ENCODE measurements around the gene CYB5A. TPM values are rescaled to one million over a fixed set of nuclear protein-coding genes. Genes with fewer than 3 reads are reported as not detected.

The CYB5A gene
- total and polyA plus RNA-seq, 9 of the 15 experiments (the other 6 are each of a cell fraction or from before 2014, with no cell fraction given), result 11.9 to 22.6 (median 14.1) TPM

DNA sequence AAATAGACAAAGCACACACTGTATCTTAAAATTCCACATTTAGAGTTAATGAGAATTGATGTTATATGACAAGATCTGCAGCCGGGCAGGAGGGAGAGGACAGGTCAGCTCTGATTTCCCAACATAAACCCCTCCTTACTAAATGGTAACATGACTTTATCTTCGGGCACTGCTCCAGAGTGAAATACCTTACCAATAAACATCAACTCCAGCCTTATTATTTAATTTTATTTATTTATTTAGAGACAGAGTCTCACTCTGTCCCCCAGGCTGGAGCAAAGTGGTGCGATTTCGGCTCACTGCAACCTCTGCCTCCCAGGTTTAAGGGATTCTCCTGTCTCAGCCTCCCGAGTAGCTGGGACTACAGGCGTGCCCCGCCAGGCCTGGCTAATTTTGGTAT is 1.7 kb downstream of the CYB5A start (continued):
- TF ChIP-seq, protein P1, sequence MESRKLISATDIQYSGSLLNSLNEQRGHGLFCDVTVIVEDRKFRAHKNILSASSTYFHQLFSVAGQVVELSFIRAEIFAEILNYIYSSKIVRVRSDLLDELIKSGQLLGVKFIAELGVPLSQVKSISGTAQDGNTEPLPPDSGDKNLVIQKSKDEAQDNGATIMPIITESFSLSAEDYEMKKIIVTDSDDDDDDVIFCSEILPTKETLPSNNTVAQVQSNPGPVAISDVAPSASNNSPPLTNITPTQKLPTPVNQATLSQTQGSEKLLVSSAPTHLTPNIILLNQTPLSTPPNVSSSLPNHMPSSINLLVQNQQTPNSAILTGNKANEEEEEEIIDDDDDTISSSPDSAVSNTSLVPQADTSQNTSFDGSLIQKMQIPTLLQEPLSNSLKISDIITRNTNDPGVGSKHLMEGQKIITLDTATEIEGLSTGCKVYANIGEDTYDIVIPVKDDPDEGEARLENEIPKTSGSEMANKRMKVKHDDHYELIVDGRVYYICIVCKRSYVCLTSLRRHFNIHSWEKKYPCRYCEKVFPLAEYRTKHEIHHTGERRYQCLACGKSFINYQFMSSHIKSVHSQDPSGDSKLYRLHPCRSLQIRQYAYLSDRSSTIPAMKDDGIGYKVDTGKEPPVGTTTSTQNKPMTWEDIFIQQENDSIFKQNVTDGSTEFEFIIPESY (CRISPR knock-in tag; IDR thresholded peaks at IDR 0.05), result no peak
- TF ChIP-seq MEF2A (IDR thresholded peaks at IDR 0.05; ENCODE audit: control insufficient read depth, low read depth, low read length), result no peak
- TF ChIP-seq MTF1 (CRISPR knock-in tag; IDR thresholded peaks at IDR 0.05; ENCODE audit: borderline replicate concordance), result no peak
- TF ChIP-seq C11orf30 (IDR thresholded peaks at IDR 0.05; ENCODE audit: low read depth), result no peak
- no peak for TF ChIP-seq ADNP (tag; IDR thresholded peaks at IDR 0.05)
- TF ChIP-seq, protein P2, sequence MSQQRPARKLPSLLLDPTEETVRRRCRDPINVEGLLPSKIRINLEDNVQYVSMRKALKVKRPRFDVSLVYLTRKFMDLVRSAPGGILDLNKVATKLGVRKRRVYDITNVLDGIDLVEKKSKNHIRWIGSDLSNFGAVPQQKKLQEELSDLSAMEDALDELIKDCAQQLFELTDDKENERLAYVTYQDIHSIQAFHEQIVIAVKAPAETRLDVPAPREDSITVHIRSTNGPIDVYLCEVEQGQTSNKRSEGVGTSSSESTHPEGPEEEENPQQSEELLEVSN (IDR thresholded peaks at IDR 0.05; ENCODE audit: borderline replicate concordance in 1 of 2, extremely low read depth in 1 of 2, insufficient read depth in 1 of 2, insufficient read length in 1 of 2, low read depth in 1 of 2, low read length in 1 of 2, poor library complexity in 1 of 2, severe bottlenecking in 1 of 2), result no peak
- TF ChIP-seq ZNF24 (IDR thresholded peaks at IDR 0.05), result no peak

DNA sequence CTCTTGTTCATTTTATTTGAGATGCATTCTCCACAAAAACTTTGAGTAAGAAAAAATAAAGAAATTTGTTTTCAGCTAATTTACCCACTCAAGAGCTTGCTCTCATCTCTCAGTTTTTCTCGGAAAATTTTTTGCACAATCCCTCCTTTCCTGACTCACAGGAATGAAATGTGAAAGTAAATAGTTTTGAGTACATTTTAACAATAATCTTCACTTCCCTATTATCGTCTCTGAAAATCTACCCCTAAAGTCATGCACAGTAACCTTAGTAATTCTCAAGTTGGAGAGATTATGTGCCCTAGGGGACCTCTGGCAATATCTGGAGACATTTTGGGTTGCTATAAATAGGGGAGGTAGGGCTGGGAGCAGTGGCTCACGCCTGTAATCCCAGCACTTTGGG is 2.6 kb downstream of the CYB5A start:
- CTCF ChIA-PET (ENCODE audit: low intra/inter-chr PET ratio), result no interaction called here
- no peaks in the 10 kb centered on the region for H3K9me1 ChIP-seq (ENCODE audit: control insufficient read depth, insufficient read depth, low read length)
- 21% methylated on average over 2 of the region's 3 CpGs for WGBS (ENCODE audit: insufficient coverage, low coverage, missing lambda C conversion rate)
- BruUV-seq (replicated peaks), result no TSS peak
- H3K4me2 ChIP-seq (ENCODE audit: insufficient read depth, low read length), result no peak overlapping the region
- H3K36me3 ChIP-seq (ENCODE audit: control insufficient read depth, insufficient read depth, low read length), result no peaks in the 10 kb centered on the region
- no peak overlapping the region for H3K4me3 ChIP-seq
- DNase-seq (ENCODE audit: extremely low read depth in 1 of 4, low spot score in 3 of 4) (no peak), ATAC-seq (no peak), FAIRE-seq (no peak)
- H3K9ac ChIP-seq (ENCODE audit: insufficient read depth in 1 of 2, low read depth in 2 of 2, low read length in 2 of 2), result no peak overlapping the region
- H2AFZ ChIP-seq (ENCODE audit: low read depth, low read length), result no peak overlapping the region
- intact Hi-C loops (cut with micrococcal nuclease) (no loop called here), in situ Hi-C loops (cut with MboI) (no loop called here)
- H3K4me1 ChIP-seq (replicated peaks in 1 of 2; ENCODE audit: control insufficient read depth in 2 of 2, insufficient read depth in 2 of 2, low read length in 2 of 2), result peaks cover 2 to 11% of the 10 kb centered on the region in 2 experiments; a peak in 3 of 5 replicates
- POLR2A ChIA-PET, result no interaction called here
- H3K27me3 ChIP-seq (ENCODE audit: control insufficient read depth in 2 of 2, insufficient read depth in 2 of 2, low read length in 2 of 2), result no peaks in the 10 kb centered on the region
- H3K27ac ChIP-seq (ENCODE audit: extremely low read depth, low read depth, low read length), result no peak overlapping the region
- no peaks in the 10 kb centered on the region for H3K9me3 ChIP-seq (replicated peaks; ENCODE audit: control insufficient read depth, insufficient read depth, low read depth, low read length)
- H3K79me2 ChIP-seq (ENCODE audit: control insufficient read depth, insufficient read depth, low read length), result no peaks in the 10 kb centered on the region; the same call in 2 of the 3 replicates
- H4K20me1 ChIP-seq (replicated peaks; ENCODE audit: control insufficient read depth, insufficient read depth, low read length), result no peaks in the 10 kb centered on the region
- no peak for TF ChIP-seq ZNF41 (CRISPR knock-in tag; conservative IDR thresholded peaks at IDR 0.05)
- TF ChIP-seq DPF2 (IDR thresholded peaks at IDR 0.05), result no peak
- no peak for TF ChIP-seq ZNF668 (CRISPR knock-in tag; IDR thresholded peaks at IDR 0.05)
- TF ChIP-seq SRSF7 (optimal IDR thresholded peaks at IDR 0.05; ENCODE audit: low read depth, low read length), result no peak
- TF ChIP-seq L3MBTL2 (IDR thresholded peaks at IDR 0.05), result no peak
- no peak for TF ChIP-seq KLF6 (CRISPR knock-in tag; IDR thresholded peaks at IDR 0.05; ENCODE audit: borderline replicate concordance)
- TF ChIP-seq SAFB (IDR thresholded peaks at IDR 0.05; ENCODE audit: borderline replicate concordance, low read depth, low read length), result no peak
